ENCODE results near the gene MXI1. TPM values are rescaled to one million over a fixed set of nuclear protein-coding genes. Genes with fewer than 3 reads are reported as not detected.

The MXI1 gene
- total and polyA plus RNA-seq, 10 donors, result 6.8 to 49.4 (median 19.4) TPM

DNA sequence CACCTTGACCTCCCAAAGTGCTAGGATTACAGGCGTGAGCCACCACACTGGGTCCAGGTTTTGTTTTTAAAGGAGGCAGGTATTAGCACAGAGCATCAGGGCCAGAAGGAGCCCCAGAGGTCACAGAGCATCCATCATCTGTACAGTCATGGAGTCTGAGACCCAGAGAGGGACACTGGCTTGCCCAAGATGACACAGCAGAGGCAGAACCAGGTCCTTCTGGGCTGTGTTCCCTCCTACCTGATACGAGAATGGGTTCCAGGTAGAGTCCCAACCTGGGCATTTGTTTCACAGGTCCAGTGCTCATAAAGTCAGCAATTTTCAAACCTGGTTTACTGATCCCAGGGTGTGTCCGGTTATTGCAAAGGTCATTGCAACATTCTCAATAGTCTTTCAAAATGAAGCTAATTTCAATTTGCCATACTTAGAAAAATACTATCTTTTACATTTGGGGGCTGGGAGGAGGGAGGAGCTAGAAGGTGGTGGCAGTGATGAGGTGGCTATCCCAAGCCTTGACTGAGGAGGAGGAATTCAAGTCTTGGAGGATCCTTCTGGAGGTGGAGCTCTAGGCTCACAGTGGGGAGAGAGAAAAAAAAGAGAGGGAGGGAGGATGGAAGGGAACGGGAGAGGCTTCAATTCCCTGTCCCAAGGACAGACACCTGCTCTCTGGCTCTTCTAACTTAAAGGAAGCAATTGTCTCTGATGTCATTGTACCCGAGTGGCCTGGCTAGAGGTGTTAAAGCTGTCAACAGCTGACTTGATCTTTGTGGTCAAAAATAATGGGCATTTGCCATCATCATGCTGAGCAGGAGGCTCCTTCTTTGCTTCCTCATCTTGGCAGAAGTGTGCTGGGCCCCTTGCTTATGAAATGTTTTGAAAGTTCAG, 8.1 kb downstream of the MXI1 start:
- Histone ChIP-seq H3K4me3 (peak overlapping the region in 1 of 8 donors; percentile 34), H3K27me3 (replicated peaks in 1 of 7) (no peaks in the 10 kb centered on the region), H3K36me3 (no peaks in the 10 kb centered on the region), H3K9me3 (no peaks in the 10 kb centered on the region), H3K27ac (peak overlapping the region in 7 of 8 donors; percentile 33 to 92 (median 77)), H3K4me1 (peaks cover 0 to 70% (median 37%) of the 10 kb centered on the region in 6 donors)
- WGBS, 5 donors, result 49 to 71% (median 68%) methylated on average over 4 to 5 of the region's 5 CpGs
- no peak for TF ChIP-seq POLR2A (IDR thresholded peaks at IDR 0.05)
- TF ChIP-seq POLR2AphosphoS5 (IDR thresholded peaks at IDR 0.05), result no peak
- TF ChIP-seq, protein P1, sequence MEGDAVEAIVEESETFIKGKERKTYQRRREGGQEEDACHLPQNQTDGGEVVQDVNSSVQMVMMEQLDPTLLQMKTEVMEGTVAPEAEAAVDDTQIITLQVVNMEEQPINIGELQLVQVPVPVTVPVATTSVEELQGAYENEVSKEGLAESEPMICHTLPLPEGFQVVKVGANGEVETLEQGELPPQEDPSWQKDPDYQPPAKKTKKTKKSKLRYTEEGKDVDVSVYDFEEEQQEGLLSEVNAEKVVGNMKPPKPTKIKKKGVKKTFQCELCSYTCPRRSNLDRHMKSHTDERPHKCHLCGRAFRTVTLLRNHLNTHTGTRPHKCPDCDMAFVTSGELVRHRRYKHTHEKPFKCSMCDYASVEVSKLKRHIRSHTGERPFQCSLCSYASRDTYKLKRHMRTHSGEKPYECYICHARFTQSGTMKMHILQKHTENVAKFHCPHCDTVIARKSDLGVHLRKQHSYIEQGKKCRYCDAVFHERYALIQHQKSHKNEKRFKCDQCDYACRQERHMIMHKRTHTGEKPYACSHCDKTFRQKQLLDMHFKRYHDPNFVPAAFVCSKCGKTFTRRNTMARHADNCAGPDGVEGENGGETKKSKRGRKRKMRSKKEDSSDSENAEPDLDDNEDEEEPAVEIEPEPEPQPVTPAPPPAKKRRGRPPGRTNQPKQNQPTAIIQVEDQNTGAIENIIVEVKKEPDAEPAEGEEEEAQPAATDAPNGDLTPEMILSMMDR (IDR thresholded peaks at IDR 0.05 in 8 of 11, conservative IDR thresholded peaks at IDR 0.05 in 3 of 11), result no peak
- intact Hi-C loops (cut with DNase I; ENCODE audit: low total_unique reads), result no loop called here
- no peak for DNase-seq

DNA sequence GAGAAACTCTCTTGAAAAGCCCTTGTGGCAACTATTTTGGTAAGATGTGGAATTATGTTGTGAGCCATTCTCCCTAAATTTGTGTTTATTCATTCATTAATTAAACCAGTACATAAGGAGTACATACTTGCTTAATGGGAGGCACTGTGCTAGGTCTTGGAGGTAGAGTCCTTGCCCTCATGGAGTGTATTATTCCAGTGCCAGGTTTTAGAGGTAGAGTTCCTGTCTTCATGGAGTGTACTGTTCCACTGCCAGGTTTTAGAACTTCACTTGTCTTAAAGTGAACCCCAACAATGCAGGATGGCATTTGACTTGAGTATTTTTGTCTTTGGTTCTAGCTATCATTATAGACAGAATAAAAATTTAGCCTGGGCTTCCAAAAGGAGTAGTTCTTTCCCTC, 8.8 kb downstream of the MXI1 start:
- intact Hi-C loops (cut with DNase I; ENCODE audit: low total_unique reads), result no loop called here
- Histone ChIP-seq H3K9me3 (no peaks in the 10 kb centered on the region), H3K27ac (peak overlapping the region in 5 of 8 donors; percentile 44 to 92 (median 78)), H3K36me3 (no peaks in the 10 kb centered on the region), H3K27me3 (replicated peaks in 1 of 7) (no peaks in the 10 kb centered on the region), H3K4me1 (peaks cover 0 to 73% (median 38%) of the 10 kb centered on the region in 6 donors), H3K4me3 (peak overlapping the region in 1 of 8 donors; percentile 34)
- DNase-seq, result no peak
- TF ChIP-seq POLR2A (IDR thresholded peaks at IDR 0.05) (no peak), POLR2AphosphoS5 (IDR thresholded peaks at IDR 0.05) (no peak)
- TF ChIP-seq, protein P1 (IDR thresholded peaks at IDR 0.05 in 8 of 11, conservative IDR thresholded peaks at IDR 0.05 in 3 of 11), result no peak

DNA sequence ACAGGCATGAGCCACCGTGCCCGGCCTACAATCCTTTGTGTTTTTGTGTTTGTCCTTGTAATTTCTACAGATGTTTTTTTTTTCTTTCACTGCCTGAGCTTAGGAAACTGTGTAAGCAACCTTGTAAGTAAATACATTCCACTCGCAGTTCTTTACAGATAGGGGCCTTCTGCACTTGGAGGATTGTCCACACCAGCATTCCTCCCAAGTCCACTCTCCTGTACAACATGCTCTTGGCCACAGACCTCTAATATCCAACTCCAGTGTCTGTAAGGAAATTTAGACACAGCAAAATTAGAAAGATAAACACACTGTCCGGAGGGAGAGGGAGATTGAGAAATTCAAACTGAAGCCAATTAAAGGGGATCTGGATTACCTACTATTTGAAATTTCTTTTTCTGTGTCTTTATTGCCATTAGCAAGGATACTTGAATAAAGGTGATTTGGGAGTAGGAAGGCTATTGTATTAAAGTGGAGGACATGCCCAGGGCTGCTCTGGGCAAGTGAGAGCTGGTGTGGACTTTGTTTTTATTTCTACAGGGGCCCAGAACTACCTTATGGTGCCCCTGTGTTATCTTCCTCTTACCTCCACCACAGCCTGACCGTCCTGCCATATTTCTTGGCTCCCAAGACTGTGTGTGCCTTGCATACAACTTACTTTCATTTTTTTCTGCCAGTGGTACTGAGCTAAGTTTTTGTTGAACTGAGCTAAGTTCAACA, 9.7 kb downstream of the MXI1 start:
- Histone ChIP-seq H3K4me1 (peaks cover 2 to 73% (median 39%) of the 10 kb centered on the region in 6 donors), H3K27ac (peak overlapping the region in 1 of 8 donors; percentile 2), H3K36me3 (no peaks in the 10 kb centered on the region), H3K9me3 (no peaks in the 10 kb centered on the region), H3K4me3 (no peak overlapping the region), H3K27me3 (replicated peaks in 1 of 7) (no peaks in the 10 kb centered on the region)
- DNase-seq, result no peak
- intact Hi-C loops (cut with DNase I; ENCODE audit: low total_unique reads), result no loop called here
- WGBS, 5 donors, result 72 to 90% (median 83%) methylated on average over 5 of the region's 5 CpGs
- TF ChIP-seq POLR2AphosphoS5 (IDR thresholded peaks at IDR 0.05) (no peak), POLR2A (IDR thresholded peaks at IDR 0.05) (no peak)
- TF ChIP-seq, protein P1 (IDR thresholded peaks at IDR 0.05 in 8 of 11, conservative IDR thresholded peaks at IDR 0.05 in 3 of 11), result no peak

DNA sequence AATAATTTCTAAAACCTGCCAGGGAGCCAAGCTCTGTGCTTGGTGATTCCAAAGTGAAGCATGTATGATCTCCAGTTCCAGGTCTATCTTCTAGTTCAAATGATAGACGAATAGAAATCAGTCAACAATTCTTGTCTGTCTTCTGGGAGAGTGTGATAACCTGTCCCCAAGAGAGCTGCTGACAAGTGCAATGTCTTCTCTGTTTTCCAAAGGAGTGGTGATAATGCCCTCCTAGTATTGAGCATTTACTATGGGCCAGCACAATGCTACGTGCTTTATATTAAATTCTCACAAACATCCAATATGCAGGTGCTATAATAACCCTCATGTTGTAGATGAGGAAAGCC, 10.2 kb downstream of the MXI1 start:
- TF ChIP-seq, protein P1 (IDR thresholded peaks at IDR 0.05 in 8 of 11, conservative IDR thresholded peaks at IDR 0.05 in 3 of 11), result no peak
- TF ChIP-seq POLR2A (IDR thresholded peaks at IDR 0.05), result no peak
- no peak for TF ChIP-seq POLR2AphosphoS5 (IDR thresholded peaks at IDR 0.05)
- no peaks in the 10 kb centered on the region for H3K9me3 ChIP-seq
- intact Hi-C loops (cut with DNase I; ENCODE audit: low total_unique reads), result no loop called here
- peak overlapping the region in 1 of 8 donors; percentile 2 for H3K27ac ChIP-seq
- H3K36me3 ChIP-seq, result no peaks in the 10 kb centered on the region
- 86 to 96% (median 94%) methylated on average over 2 of the region's 2 CpGs for whole genome bisulfite sequencing, 5 donors
- H3K4me3 ChIP-seq, result no peak overlapping the region
- peaks cover 4 to 73% (median 38%) of the 10 kb centered on the region in 6 donors for H3K4me1 ChIP-seq
- DNase-seq, result no peak
- no peaks in the 10 kb centered on the region for H3K27me3 ChIP-seq (replicated peaks in 1 of 7)
